ENCODE measurements around the gene BMPR2. TPM values are rescaled to one million over a fixed set of nuclear protein-coding genes. Genes with fewer than 3 reads are reported as not detected.

BMPR2 gene
- total and polyA plus RNA-seq, 2 donors (not counting 1 experiment from before 2014, with no cell fraction given) = 3.1 to 24.6 TPM

DNA sequence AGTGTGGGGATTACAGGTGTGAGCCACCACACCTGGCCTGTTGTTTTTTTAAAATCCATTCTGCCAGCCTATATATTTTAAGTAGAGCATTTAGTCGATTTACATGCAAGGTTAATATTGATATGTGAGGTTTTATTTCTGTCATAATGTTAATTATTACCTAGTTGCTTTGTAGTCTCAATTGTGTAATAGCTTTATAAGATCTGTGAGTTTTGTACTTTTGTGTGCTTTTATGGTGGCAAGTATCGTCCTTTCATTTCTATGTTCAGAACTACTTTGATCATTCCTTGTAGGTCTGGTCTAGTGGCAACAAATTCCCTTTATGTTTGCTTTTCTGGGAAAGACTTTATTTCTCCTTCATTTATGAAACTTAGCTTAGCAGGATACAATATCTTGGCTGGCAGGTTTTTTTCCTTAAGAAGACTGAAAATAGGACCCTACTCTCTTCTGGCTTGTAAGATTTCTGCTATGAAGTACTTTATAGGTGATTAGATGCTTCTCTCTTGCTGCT lies 207.6 kb downstream of the BMPR2 start:
- Histone ChIP-seq H3K9me3 (ENCODE audit: control extremely low read depth in 1 of 3, control insufficient read depth in 2 of 3, insufficient read depth in 1 of 3, low read length in 2 of 3) (peaks cover 0 to 3% (median 0%) of the 10 kb centered on the region in 3 donors), H3K4me2 (replicated peaks; ENCODE audit: low read depth, low read length, poor library complexity, severe bottlenecking) (no peak overlapping the region), H4K20me1 (ENCODE audit: control insufficient read depth, insufficient read depth, low read length, poor library complexity, severe bottlenecking) (no peaks in the 10 kb centered on the region), H3K4me3 (ENCODE audit: control extremely low read depth in 1 of 5, extremely low read depth in 1 of 5, insufficient read depth in 1 of 5, low read depth in 2 of 5, low read length in 4 of 5) (no peak overlapping the region), H3K27me3 (replicated peaks in 1 of 4; ENCODE audit: control extremely low read depth in 1 of 4, control insufficient read depth in 3 of 4, insufficient read depth in 4 of 4, low read length in 3 of 4) (no peaks in the 10 kb centered on the region), H2AFZ (ENCODE audit: insufficient read depth, low read depth, low read length, poor library complexity, severe bottlenecking) (no peak overlapping the region), H3K36me3 (replicated peaks in 1 of 2; ENCODE audit: control extremely low read depth in 1 of 2, control insufficient read depth in 1 of 2, extremely low read depth in 1 of 2, insufficient read depth in 2 of 2, low read length in 1 of 2) (no peaks in the 10 kb centered on the region), H3K9ac (ENCODE audit: low read length) (no peak overlapping the region), H3K27ac (ENCODE audit: low read length in 2 of 2) (no peak overlapping the region), H3K4me1 (ENCODE audit: control insufficient read depth in 2 of 2, insufficient read depth in 2 of 2, low read length in 2 of 2) (peaks cover 5% of the 10 kb centered on the region in 2 donors), H3K79me2 (ENCODE audit: control insufficient read depth, insufficient read depth, low read length) (peaks cover 5% of the 10 kb centered on the region)
- TF ChIP-seq EZH2 (IDR thresholded peaks at IDR 0.05; ENCODE audit: borderline replicate concordance, insufficient read depth, low read depth, low read length, poor library complexity, severe bottlenecking) = no peak
- TF ChIP-seq, protein P1, sequence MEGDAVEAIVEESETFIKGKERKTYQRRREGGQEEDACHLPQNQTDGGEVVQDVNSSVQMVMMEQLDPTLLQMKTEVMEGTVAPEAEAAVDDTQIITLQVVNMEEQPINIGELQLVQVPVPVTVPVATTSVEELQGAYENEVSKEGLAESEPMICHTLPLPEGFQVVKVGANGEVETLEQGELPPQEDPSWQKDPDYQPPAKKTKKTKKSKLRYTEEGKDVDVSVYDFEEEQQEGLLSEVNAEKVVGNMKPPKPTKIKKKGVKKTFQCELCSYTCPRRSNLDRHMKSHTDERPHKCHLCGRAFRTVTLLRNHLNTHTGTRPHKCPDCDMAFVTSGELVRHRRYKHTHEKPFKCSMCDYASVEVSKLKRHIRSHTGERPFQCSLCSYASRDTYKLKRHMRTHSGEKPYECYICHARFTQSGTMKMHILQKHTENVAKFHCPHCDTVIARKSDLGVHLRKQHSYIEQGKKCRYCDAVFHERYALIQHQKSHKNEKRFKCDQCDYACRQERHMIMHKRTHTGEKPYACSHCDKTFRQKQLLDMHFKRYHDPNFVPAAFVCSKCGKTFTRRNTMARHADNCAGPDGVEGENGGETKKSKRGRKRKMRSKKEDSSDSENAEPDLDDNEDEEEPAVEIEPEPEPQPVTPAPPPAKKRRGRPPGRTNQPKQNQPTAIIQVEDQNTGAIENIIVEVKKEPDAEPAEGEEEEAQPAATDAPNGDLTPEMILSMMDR (IDR thresholded peaks at IDR 0.05) = no peak
- no CpG with 5 or more reads among the region's 2 CpGs for WGBS (ENCODE audit: insufficient coverage)
- Mint-ChIP-seq H3K4me3 (no peak overlapping the region), H3K4me1 (peaks cover 6% of the 10 kb centered on the region), H3K9me3 (ENCODE audit: insufficient read depth) (peaks cover 3% of the 10 kb centered on the region), H3K27me3 (no peaks in the 10 kb centered on the region), H3K27ac (no peak overlapping the region)
- ChIA-PET CTCF (interaction anchor here (0.6 to 1.5 kb wide), 3 partner anchors 8 to 287 kb away, joined by 3 to 6 read pairs (median 3); no protein-coding TSS in a partner anchor), POLR2A (interaction anchor here (0.9 kb wide), 1 partner anchor 167 kb away, joined by 3 read pairs; no protein-coding TSS in a partner anchor)
- intact Hi-C loops (cut with micrococcal nuclease) = no loop called here
- ATAC-seq (ENCODE audit: low read depth) (no peak), DNase-seq (no peak)
